ENCODE measurements around the gene FGD4.

FGD4 gene

GRCh38 chr12:32407795-32408194 is 8.4 kb downstream of the FGD4 start:
- DNase-seq = no peak

GRCh38 chr12:32413412-32413811 is 14.1 kb downstream of the FGD4 start:
- no peak for DNase-seq

GRCh38 chr12:32418221-32418620 is 18.9 kb downstream of the FGD4 start:
- no peak for DNase-seq

- no peak for DNase-seq
Observed at GRCh38 chr12:32418903-32419519, 19.7 kb downstream of the FGD4 start.

- peak; percentile 5 for DNase-seq
Observed at GRCh38 chr12:32419520-32419960, 20.2 kb downstream of the FGD4 start.

- no peak for DNase-seq
Observed at GRCh38 chr12:32420356-32420755, 21.0 kb downstream of the FGD4 start.

GRCh38 chr12:32423559-32423958 is 24.2 kb downstream of the FGD4 start:
- no peak for DNase-seq

GRCh38 chr12:32431025-32431424 is 31.7 kb downstream of the FGD4 start:
- no peak for DNase-seq

GRCh38 chr12:32435921-32436705 is 36.8 kb downstream of the FGD4 start:
- DNase-seq = no peak

- DNase-seq = peak; percentile 90
Observed at GRCh38 chr12:32437095-32437515, 37.7 kb downstream of the FGD4 start.

GRCh38 chr12:32440120-32440865 is 40.9 kb downstream of the FGD4 start:
- DNase-seq = no peak

- DNase-seq = no peak
Observed at GRCh38 chr12:32443491-32443890, 44.1 kb downstream of the FGD4 start.

- DNase-seq = peak; percentile 60
Observed at GRCh38 chr12:32444895-32445294, 45.5 kb downstream of the FGD4 start.

- no peak for DNase-seq
Observed at GRCh38 chr12:32445356-32445755, 46.0 kb downstream of the FGD4 start.

- no peak for DNase-seq
Observed at GRCh38 chr12:32446316-32447119, 47.2 kb downstream of the FGD4 start.

- DNase-seq = no peak
Observed at GRCh38 chr12:32448586-32448985, 49.2 kb downstream of the FGD4 start.

- DNase-seq = no peak
Observed at GRCh38 chr12:32450363-32450762, 51.0 kb downstream of the FGD4 start.

- DNase-seq = no peak
Observed at GRCh38 chr12:32450768-32451167, 51.4 kb downstream of the FGD4 start.

GRCh38 chr12:32451816-32452215 is 52.5 kb downstream of the FGD4 start:
- DNase-seq = no peak

GRCh38 chr12:32454075-32454474 is 54.7 kb downstream of the FGD4 start:
- DNase-seq = peak; percentile 73

- no peak for DNase-seq
Observed at GRCh38 chr12:32454866-32455265, 55.5 kb downstream of the FGD4 start.

- DNase-seq = peak; percentile 86
Observed at GRCh38 chr12:32455607-32456071, 56.3 kb downstream of the FGD4 start.

Measured in fibroblast of skin of back (primary cell).